ENCODE data around the gene ELF1.

- TF ChIP-seq CTCF (conservative IDR thresholded peaks at IDR 0.05; ENCODE audit: low read depth in 2 of 2) (no peak), EZH2 (IDR thresholded peaks at IDR 0.05; ENCODE audit: low read depth, unreplicated experiment) (no peak), POLR2AphosphoS5 (IDR thresholded peaks at IDR 0.05; ENCODE audit: low read depth) (no peak), REST (IDR thresholded peaks at IDR 0.05; ENCODE audit: unreplicated experiment) (no peak), JUNB (IDR thresholded peaks at IDR 0.05; ENCODE audit: unreplicated experiment) (no peak), STAT1 (IDR thresholded peaks at IDR 0.05; ENCODE audit: unreplicated experiment) (no peak), CREB1 (CRISPR knock-in tag; IDR thresholded peaks at IDR 0.05; ENCODE audit: low read depth) (no peak)
Observed at GRCh38 chr13:40971321-40971720, 47.8 kb downstream of the ELF1 start.
